Measurements from ENCODE around the gene HDGFL2. TPM values are rescaled to one million over a fixed set of nuclear protein-coding genes. Genes with fewer than 3 reads are reported as not detected.
A peak's percentile ranks its signal among the peaks of the same experiment; 100 is the strongest.

HDGFL2 gene
- total RNA-seq, 2 donors from 2014 or later = 40.8 to 61.8 TPM

GRCh38 chr19:4531562-4532165 is 59.6 kb downstream of the HDGFL2 start:
- Histone ChIP-seq H3K27me3 (replicated peaks; ENCODE audit: insufficient read depth) (no peaks in the 10 kb centered on the region), H3K4me3 (no peak overlapping the region), H3K9me3 (no peaks in the 10 kb centered on the region), H3K36me3 (no peaks in the 10 kb centered on the region), H3K27ac (no peak overlapping the region), H3K4me1 (replicated peaks) (no peaks in the 10 kb centered on the region)
- 57% methylated on average over 28 of the region's 28 CpGs for WGBS
- TF ChIP-seq CTCF (IDR thresholded peaks at IDR 0.05) = no peak
- TF ChIP-seq POLR2AphosphoS5 (IDR thresholded peaks at IDR 0.05) = no peak
- TF ChIP-seq POLR2A (IDR thresholded peaks at IDR 0.05) = no peak
- intact Hi-C loops (cut with DNase I) = no loop called here
- DNase-seq (ENCODE audit: low spot score) = no peak

DNA sequence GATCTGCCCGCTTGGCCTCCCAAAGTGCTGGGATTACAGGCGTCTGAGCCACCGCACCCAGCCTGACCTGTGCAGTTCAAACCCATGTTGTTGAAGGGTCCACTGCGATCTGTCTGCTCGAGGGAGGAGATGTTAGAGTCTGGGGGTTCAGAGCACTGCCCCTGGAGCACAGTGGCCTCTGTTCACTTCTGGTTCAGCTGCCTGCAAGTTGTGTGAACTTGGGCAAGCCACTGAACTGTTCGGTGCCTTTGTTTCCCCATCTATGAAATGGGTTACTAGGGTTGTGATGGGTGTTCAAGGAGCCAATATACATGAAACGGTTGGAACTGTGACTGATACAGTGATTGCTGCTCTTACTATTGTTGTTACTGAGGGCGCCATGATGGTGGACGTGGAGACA is 61.2 kb downstream of the HDGFL2 start:
- TF ChIP-seq POLR2AphosphoS5 (IDR thresholded peaks at IDR 0.05) (no peak), POLR2A (IDR thresholded peaks at IDR 0.05) (no peak), CTCF (IDR thresholded peaks at IDR 0.05) (no peak)
- no peak for DNase-seq (ENCODE audit: low spot score)
- WGBS = 87% methylated on average over 9 of the region's 9 CpGs
- no peaks in the 10 kb centered on the region for H3K27me3 ChIP-seq (replicated peaks; ENCODE audit: insufficient read depth)
- no peaks in the 10 kb centered on the region for H3K4me1 ChIP-seq (replicated peaks)
- H3K4me3 ChIP-seq = no peak overlapping the region
- intact Hi-C loops (cut with DNase I) = no loop called here
- no peaks in the 10 kb centered on the region for H3K36me3 ChIP-seq
- H3K27ac ChIP-seq = no peak overlapping the region
- no peaks in the 10 kb centered on the region for H3K9me3 ChIP-seq

- H3K27ac ChIP-seq = no peak overlapping the region
- DNase-seq (ENCODE audit: low spot score) = no peak
Measured at GRCh38 chr19:4533835-4534424, 61.8 kb downstream of the HDGFL2 start.

DNA sequence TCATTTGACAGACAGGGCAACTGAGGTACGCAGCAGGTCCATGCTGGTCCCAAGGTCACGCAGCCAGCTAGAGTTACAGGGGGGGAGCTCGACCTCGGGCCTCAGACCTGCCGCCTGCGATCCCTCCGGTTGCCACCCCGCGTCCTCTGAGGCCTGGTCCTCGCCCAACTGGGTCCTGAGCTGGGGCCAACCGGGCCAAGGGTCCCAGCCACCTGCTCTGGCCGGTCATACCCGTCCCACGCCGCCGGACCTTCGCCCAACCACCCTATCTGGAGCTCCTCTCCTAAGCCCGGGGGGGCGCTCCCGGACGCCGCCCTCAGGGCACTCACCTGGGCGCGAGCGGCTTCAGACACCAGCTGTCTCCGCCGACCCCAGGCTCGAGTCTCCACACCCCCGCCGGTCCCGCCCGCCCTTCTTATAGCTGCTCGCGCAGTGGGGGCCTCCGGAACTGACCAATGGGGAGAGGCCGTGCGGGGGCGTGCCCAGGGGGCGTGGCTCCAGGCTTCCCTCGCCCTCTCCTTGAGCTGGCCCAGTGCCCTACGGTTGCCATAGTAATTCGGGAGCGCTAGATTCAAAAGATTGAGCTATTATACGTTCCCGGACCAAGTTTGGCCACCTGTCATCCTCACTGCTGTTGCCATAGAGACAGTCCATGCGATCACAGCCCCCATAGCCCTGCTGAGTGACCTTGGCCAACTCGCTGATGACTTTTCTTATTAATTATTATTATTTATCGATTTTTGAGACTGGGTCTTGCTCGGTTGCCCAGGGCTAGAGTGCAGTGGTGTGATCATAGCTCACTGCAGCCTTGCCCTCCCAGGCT is 63.0 kb downstream of the HDGFL2 start, which contains the start of gene PLIN5:
Gene PLIN5, minus strand, starts transcription at position 389 of the 823 bp plus-strand sequence. CDS start 1,150 bp downstream, outside the sequence.
- H3K9me3 ChIP-seq = no peaks in the 10 kb centered on the region
- DNase-seq (ENCODE audit: low spot score) = peak; percentile 64
- intact Hi-C loops (cut with DNase I) = no loop called here
- no peaks in the 10 kb centered on the region for H3K4me1 ChIP-seq (replicated peaks)
- no peaks in the 10 kb centered on the region for H3K27me3 ChIP-seq (replicated peaks; ENCODE audit: insufficient read depth)
- TF ChIP-seq POLR2AphosphoS5 (IDR thresholded peaks at IDR 0.05) (peak; percentile 33), POLR2A (IDR thresholded peaks at IDR 0.05) (peak; percentile 49), CTCF (IDR thresholded peaks at IDR 0.05) (peak in 1 of 4 experiments; percentile 7)
- H3K27ac ChIP-seq = peak within 1 kb of the TSS in 1 of 2 donors; percentile 60
- WGBS = 9% methylated on average over 46 of the region's 49 CpGs
- H3K4me3 ChIP-seq = peak within 1 kb of the TSS; percentile 15 to 33
- H3K36me3 ChIP-seq = no peaks in the 10 kb centered on the region

More at GRCh38 chr19:4533835-4534424, 61.8 kb downstream of the HDGFL2 start:
- intact Hi-C loops (cut with DNase I) = no loop called here
- WGBS = 80% methylated on average over 9 of the region's 9 CpGs
- Histone ChIP-seq H3K9me3 (no peaks in the 10 kb centered on the region), H3K4me3 (no peak overlapping the region), H3K4me1 (replicated peaks) (no peaks in the 10 kb centered on the region), H3K36me3 (no peaks in the 10 kb centered on the region), H3K27me3 (replicated peaks; ENCODE audit: insufficient read depth) (no peaks in the 10 kb centered on the region)
- TF ChIP-seq CTCF (IDR thresholded peaks at IDR 0.05) = no peak
- no peak for TF ChIP-seq POLR2A (IDR thresholded peaks at IDR 0.05)
- no peak for TF ChIP-seq POLR2AphosphoS5 (IDR thresholded peaks at IDR 0.05)

Measured in prostate gland (tissue), 2 donors.